Spleen (tissue), 7 donors: ENCODE measurements around the gene UBE2K.
A peak's percentile ranks its signal among the peaks of the same experiment; 100 is the strongest.

Experiments used
- POLR2AphosphoS5 ChIP-seq, 3 donors: sonication (generic); formaldehyde crosslinking; IDR thresholded peaks; one replicate each; pipeline ENCODE4 v1.5.1; 2017; ENCODE audit warnings: antibody characterized with exemption in 3 of 3
- TF ChIP-seq, protein P1 (sequence below), 11 experiments: fragments of 200-600 bp in 7 of 11; fragments of 450-650 bp in 4 of 11; sonication (generic) in 4 of 11; IDR thresholded peaks in 8 of 11; conservative IDR thresholded peaks in 3 of 11; 1 replicate in 7 of 11; 2 replicates in 4 of 11; pipeline versions ENCODE4 v1.4.0 to v1.8.0; 2016 to 2021; ENCODE audit warnings: antibody characterized with exemption in 11 of 11, inconsistent platforms in 4 of 11, mild to moderate bottlenecking in 1 of 11
- donor health status: DM: no; HTN: no; CAD: no; lungs with moderate emphysema.
- donor health status: DM: no; HTN: no; CAD: no.
- donor health status: DM: no; HTN: no; CAD: no.

GRCh38 chr4:39770969-39771724 is 73.2 kb downstream of the UBE2K start:
- TF ChIP-seq, protein P1, sequence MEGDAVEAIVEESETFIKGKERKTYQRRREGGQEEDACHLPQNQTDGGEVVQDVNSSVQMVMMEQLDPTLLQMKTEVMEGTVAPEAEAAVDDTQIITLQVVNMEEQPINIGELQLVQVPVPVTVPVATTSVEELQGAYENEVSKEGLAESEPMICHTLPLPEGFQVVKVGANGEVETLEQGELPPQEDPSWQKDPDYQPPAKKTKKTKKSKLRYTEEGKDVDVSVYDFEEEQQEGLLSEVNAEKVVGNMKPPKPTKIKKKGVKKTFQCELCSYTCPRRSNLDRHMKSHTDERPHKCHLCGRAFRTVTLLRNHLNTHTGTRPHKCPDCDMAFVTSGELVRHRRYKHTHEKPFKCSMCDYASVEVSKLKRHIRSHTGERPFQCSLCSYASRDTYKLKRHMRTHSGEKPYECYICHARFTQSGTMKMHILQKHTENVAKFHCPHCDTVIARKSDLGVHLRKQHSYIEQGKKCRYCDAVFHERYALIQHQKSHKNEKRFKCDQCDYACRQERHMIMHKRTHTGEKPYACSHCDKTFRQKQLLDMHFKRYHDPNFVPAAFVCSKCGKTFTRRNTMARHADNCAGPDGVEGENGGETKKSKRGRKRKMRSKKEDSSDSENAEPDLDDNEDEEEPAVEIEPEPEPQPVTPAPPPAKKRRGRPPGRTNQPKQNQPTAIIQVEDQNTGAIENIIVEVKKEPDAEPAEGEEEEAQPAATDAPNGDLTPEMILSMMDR (IDR thresholded peaks at IDR 0.05 in 8 of 11, conservative IDR thresholded peaks at IDR 0.05 in 3 of 11): no peak
- TF ChIP-seq POLR2AphosphoS5 (IDR thresholded peaks at IDR 0.05): peak in 1 of 3 donors; percentile 49
